ENCODE data around the gene TRPM4. TPM values are rescaled to one million over a fixed set of nuclear protein-coding genes. Genes with fewer than 3 reads are reported as not detected.

TRPM4 gene
- total and polyA plus RNA-seq, 2 of the 8 experiments (the other 6 are each of a cell fraction or from before 2014, with no cell fraction given): 11.3 to 13.3 TPM

DNA sequence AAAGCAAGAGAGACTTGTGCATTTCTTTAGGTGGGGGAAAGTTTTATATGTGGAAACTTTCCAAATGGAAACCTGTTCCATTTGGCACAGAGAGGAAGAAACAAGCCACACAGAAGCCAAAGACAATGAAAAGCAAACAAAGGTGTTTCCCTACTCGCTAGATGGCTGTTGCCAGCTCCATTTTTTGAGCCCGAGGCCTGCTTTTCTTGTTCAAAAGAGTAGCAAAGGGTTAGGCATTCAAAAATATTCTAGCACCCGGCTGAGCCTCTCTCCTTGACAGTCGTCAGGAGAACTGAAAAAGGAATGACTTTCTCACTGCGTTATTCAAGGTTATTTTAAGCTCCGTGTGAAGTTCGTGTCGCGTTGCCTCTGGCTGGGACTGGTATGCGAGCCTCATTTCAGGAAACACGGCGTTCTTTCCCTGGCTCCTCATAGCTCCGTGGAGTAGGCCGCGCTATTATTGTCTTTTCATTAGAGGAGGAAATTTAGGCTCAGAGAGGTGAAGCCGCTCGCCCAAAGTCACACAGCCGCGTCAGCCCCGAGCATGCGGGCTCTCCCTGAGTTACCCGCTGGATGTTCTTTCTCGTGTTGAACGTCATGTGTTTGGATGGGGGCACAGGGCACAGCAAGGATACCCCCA, 7.6 kb downstream of the TRPM4 start (continued):
- TF ChIP-seq, protein P1, sequence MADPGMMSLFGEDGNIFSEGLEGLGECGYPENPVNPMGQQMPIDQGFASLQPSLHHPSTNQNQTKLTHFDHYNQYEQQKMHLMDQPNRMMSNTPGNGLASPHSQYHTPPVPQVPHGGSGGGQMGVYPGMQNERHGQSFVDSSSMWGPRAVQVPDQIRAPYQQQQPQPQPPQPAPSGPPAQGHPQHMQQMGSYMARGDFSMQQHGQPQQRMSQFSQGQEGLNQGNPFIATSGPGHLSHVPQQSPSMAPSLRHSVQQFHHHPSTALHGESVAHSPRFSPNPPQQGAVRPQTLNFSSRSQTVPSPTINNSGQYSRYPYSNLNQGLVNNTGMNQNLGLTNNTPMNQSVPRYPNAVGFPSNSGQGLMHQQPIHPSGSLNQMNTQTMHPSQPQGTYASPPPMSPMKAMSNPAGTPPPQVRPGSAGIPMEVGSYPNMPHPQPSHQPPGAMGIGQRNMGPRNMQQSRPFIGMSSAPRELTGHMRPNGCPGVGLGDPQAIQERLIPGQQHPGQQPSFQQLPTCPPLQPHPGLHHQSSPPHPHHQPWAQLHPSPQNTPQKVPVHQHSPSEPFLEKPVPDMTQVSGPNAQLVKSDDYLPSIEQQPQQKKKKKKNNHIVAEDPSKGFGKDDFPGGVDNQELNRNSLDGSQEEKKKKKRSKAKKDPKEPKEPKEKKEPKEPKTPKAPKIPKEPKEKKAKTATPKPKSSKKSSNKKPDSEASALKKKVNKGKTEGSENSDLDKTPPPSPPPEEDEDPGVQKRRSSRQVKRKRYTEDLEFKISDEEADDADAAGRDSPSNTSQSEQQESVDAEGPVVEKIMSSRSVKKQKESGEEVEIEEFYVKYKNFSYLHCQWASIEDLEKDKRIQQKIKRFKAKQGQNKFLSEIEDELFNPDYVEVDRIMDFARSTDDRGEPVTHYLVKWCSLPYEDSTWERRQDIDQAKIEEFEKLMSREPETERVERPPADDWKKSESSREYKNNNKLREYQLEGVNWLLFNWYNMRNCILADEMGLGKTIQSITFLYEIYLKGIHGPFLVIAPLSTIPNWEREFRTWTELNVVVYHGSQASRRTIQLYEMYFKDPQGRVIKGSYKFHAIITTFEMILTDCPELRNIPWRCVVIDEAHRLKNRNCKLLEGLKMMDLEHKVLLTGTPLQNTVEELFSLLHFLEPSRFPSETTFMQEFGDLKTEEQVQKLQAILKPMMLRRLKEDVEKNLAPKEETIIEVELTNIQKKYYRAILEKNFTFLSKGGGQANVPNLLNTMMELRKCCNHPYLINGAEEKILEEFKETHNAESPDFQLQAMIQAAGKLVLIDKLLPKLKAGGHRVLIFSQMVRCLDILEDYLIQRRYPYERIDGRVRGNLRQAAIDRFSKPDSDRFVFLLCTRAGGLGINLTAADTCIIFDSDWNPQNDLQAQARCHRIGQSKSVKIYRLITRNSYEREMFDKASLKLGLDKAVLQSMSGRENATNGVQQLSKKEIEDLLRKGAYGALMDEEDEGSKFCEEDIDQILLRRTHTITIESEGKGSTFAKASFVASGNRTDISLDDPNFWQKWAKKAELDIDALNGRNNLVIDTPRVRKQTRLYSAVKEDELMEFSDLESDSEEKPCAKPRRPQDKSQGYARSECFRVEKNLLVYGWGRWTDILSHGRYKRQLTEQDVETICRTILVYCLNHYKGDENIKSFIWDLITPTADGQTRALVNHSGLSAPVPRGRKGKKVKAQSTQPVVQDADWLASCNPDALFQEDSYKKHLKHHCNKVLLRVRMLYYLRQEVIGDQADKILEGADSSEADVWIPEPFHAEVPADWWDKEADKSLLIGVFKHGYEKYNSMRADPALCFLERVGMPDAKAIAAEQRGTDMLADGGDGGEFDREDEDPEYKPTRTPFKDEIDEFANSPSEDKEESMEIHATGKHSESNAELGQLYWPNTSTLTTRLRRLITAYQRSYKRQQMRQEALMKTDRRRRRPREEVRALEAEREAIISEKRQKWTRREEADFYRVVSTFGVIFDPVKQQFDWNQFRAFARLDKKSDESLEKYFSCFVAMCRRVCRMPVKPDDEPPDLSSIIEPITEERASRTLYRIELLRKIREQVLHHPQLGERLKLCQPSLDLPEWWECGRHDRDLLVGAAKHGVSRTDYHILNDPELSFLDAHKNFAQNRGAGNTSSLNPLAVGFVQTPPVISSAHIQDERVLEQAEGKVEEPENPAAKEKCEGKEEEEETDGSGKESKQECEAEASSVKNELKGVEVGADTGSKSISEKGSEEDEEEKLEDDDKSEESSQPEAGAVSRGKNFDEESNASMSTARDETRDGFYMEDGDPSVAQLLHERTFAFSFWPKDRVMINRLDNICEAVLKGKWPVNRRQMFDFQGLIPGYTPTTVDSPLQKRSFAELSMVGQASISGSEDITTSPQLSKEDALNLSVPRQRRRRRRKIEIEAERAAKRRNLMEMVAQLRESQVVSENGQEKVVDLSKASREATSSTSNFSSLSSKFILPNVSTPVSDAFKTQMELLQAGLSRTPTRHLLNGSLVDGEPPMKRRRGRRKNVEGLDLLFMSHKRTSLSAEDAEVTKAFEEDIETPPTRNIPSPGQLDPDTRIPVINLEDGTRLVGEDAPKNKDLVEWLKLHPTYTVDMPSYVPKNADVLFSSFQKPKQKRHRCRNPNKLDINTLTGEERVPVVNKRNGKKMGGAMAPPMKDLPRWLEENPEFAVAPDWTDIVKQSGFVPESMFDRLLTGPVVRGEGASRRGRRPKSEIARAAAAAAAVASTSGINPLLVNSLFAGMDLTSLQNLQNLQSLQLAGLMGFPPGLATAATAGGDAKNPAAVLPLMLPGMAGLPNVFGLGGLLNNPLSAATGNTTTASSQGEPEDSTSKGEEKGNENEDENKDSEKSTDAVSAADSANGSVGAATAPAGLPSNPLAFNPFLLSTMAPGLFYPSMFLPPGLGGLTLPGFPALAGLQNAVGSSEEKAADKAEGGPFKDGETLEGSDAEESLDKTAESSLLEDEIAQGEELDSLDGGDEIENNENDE (IDR thresholded peaks at IDR 0.05; ENCODE audit: insufficient replicate concordance, low read length): no peak
- TF ChIP-seq HDAC2 (IDR thresholded peaks at IDR 0.05; ENCODE audit: borderline replicate concordance in 1 of 2, low read depth in 2 of 2, low read length in 2 of 2) (0 out of 4 replicates have a peak, but pooled peaks of 1 of the 2 experiments have one; percentile 66), SIX5 (IDR thresholded peaks at IDR 0.05; ENCODE audit: low read depth, low read length) (no peak), GABPA (IDR thresholded peaks at IDR 0.05; ENCODE audit: borderline replicate concordance, insufficient read depth, low read length) (no peak)
